HCT116 (cell line): ENCODE data around the gene GNG13. TPM values are rescaled to one million over a fixed set of nuclear protein-coding genes. Genes with fewer than 3 reads are reported as not detected.
A peak's percentile ranks its signal among the peaks of the same experiment; 100 is the strongest.

Experiments
- ATAC-seq: fragments of 200-7000 bp; cut with Tn5 transposase; 2 replicates; pipeline ENCODE4 v1.9.1; 2020; ENCODE audit warnings: mild to moderate bottlenecking, moderate library complexity
- BruUV-seq: library from RNA; stranded (reverse); fragments of 400-500 nt; replicated peaks from 2 replicates; lab custom pipeline; 2021; lab: Mats Ljungman, UMichigan
- CTCF ChIA-PET: fragments of 300-600 bp; sonication (Branson Sonifier 250); formaldehyde crosslinking; loops from one replicate; lab custom pipeline; 2021; ENCODE audit warnings: antibody characterized with exemption; lab: Charles Lee
- POLR2A ChIA-PET: fragments of 300-600, 350-600 bp; sonication (Branson Sonifier 250); formaldehyde crosslinking; loops from one replicate; lab custom pipeline; 2021; ENCODE audit warnings: antibody characterized with exemption; lab: Charles Lee
- RAD21 ChIA-PET, 2 experiments: fragments of 300-600 bp; sonication (Branson Sonifier 250); formaldehyde crosslinking; loops; one replicate each; lab custom pipeline; 2023; ENCODE audit warnings: low total read pairs in 2 of 2; ENCODE audit not compliant: uncharacterized antibody in 2 of 2, unreplicated experiment in 2 of 2, low non-redundant PET in 1 of 2; lab: Charles Lee
- DNase-seq: peaks from one replicate; pipeline ENCODE4 v3.0.0-alpha.2; 2010; ENCODE audit warnings: low read depth, low spot score
- H2AFZ ChIP-seq: fragments of 200-600 bp; shearing (Covaris generic), sonication (generic); 2 replicates; pipeline ENCODE4 v1.6.1; 2017; ENCODE audit warnings: low read depth, mixed run types, mixed read lengths, antibody characterized with exemption, low read length; ENCODE audit not compliant: poor library complexity, severe bottlenecking
- H3K27ac ChIP-seq: 2 replicates; pipeline ENCODE4 v1.5.1; 2012; ENCODE audit warnings: low read depth, low read length
- H3K27me3 ChIP-seq: fragments of 200-600 bp; sonication (generic); 2 replicates; pipeline ENCODE4 v1.6.1; 2016; ENCODE audit warnings: mixed run types, low read length, mixed read lengths; ENCODE audit not compliant: insufficient read depth
- H3K36me3 ChIP-seq, 2 experiments: fragments of 200-500 bp in 1 of 2; fragments of 200-600 bp in 1 of 2; sonication (Bioruptor generic) in 1 of 2; sonication (generic) in 1 of 2; 2 replicates each; pipeline versions ENCODE4 v1.5.1 to v1.6.1; 2014 to 2016; ENCODE audit warnings: low read length in 2 of 2, inconsistent platforms in 1 of 2, mixed read lengths in 1 of 2, mixed run types in 1 of 2; ENCODE audit not compliant: insufficient read depth in 2 of 2, control insufficient read depth in 1 of 2
- H3K4me1 ChIP-seq, 2 experiments: fragments of 200-600 bp in 1 of 2; sonication (generic) in 1 of 2; 2 replicates each; pipeline versions ENCODE4 v1.5.1 to v1.6.1; 2012 to 2017; ENCODE audit warnings: low read length in 2 of 2, inconsistent platforms in 1 of 2, mild to moderate bottlenecking in 1 of 2, mixed read lengths in 1 of 2, mixed run types in 1 of 2, moderate library complexity in 1 of 2; ENCODE audit not compliant: insufficient read depth in 2 of 2, control insufficient read depth in 1 of 2
- H3K4me2 ChIP-seq: fragments of 200-600 bp; sonication (generic); 2 replicates; pipeline ENCODE4 v1.6.1; 2017; ENCODE audit warnings: mixed run types, low read length, mixed read lengths
- H3K4me3 ChIP-seq, 2 experiments: fragments of 200-600 bp in 1 of 2; sonication (generic) in 1 of 2; replicated peaks in 1 of 2; 2 replicates each; pipeline ENCODE4 v1.5.1; 2011 to 2016; ENCODE audit warnings: low read length in 2 of 2, control low read depth in 1 of 2, low read depth in 1 of 2, mild to moderate bottlenecking in 1 of 2, mixed read lengths in 1 of 2, mixed run types in 1 of 2
- H3K79me2 ChIP-seq: fragments of 200-600 bp; sonication (generic); 2 replicates; pipeline ENCODE4 v1.6.1; 2017; ENCODE audit warnings: mild to moderate bottlenecking, mixed run types, low read length, moderate library complexity, mixed read lengths; ENCODE audit not compliant: insufficient read depth
- H3K9ac ChIP-seq: fragments of 200-600 bp; sonication (generic); 2 replicates; pipeline ENCODE4 v1.6.1; 2016; ENCODE audit warnings: low read length, mixed read lengths
- H3K9me2 ChIP-seq: fragments of 200-600 bp; sonication (generic), shearing (Covaris generic); 2 replicates; pipeline ENCODE4 v1.6.1; 2017; ENCODE audit warnings: mixed run types, mild to moderate bottlenecking, moderate library complexity; ENCODE audit not compliant: insufficient read depth
- H3K9me3 ChIP-seq, 2 experiments: fragments of 200-500 bp in 1 of 2; fragments of 200-600 bp in 1 of 2; sonication (Bioruptor generic) in 1 of 2; sonication (generic) in 1 of 2; 2 replicates each; pipeline ENCODE4 v1.6.1; 2014 to 2017; ENCODE audit warnings: low read length in 2 of 2, mixed read lengths in 2 of 2, inconsistent platforms in 1 of 2, low read depth in 1 of 2, mild to moderate bottlenecking in 1 of 2, mixed run types in 1 of 2, moderate library complexity in 1 of 2; ENCODE audit not compliant: control insufficient read depth in 1 of 2, insufficient read depth in 1 of 2
- H4K20me1 ChIP-seq: fragments of 200-600 bp; sonication (generic), shearing (Covaris generic); 2 replicates; pipeline ENCODE4 v1.6.1; 2017; ENCODE audit warnings: mixed run types, mild to moderate bottlenecking, moderate library complexity; ENCODE audit not compliant: insufficient read depth
- EGR1 ChIP-seq: IDR thresholded peaks from 2 replicates; pipeline ENCODE4 v1.6.1; 2012; ENCODE audit warnings: low read depth
- SIN3A ChIP-seq: IDR thresholded peaks from 2 replicates; pipeline ENCODE4 v1.6.1; 2012; ENCODE audit warnings: low read depth
- SP1 ChIP-seq: IDR thresholded peaks from 2 replicates; pipeline ENCODE4 v1.6.1; 2012; ENCODE audit warnings: low read depth
- SRF ChIP-seq: IDR thresholded peaks from 2 replicates; pipeline ENCODE4 v1.6.1; 2012; ENCODE audit warnings: low read depth
- ZFX ChIP-seq: fragments of 450-650 bp; IDR thresholded peaks from 2 replicates; pipeline ENCODE4 v1.6.1; 2017
- intact Hi-C: fragments of 100-400 bp; cut with micrococcal nuclease; formaldehyde crosslinking; loops from 2 replicates; pipeline ENCODE4 v1.10.0; 2022
- total RNA-seq: library from RNA; stranded (reverse); gene quantifications from one replicate; pipeline ENCODE4 v1.2.1, GENCODE V29; 2021; ENCODE audit not compliant: unreplicated experiment
- TF ChIP-seq, protein P1 (sequence below): IDR thresholded peaks from 2 replicates; pipeline ENCODE4 v1.6.1; 2012
- TF ChIP-seq, protein P2 (sequence below), 3 experiments: fragments of 200-600 bp in 1 of 3; sonication (generic) in 1 of 3; IDR thresholded peaks in 2 of 3; conservative IDR thresholded peaks in 1 of 3; 2 replicates each; pipeline ENCODE4 v1.5.1; 2012 to 2017; ENCODE audit warnings: low read depth in 2 of 3, low read length in 2 of 3, antibody characterized with exemption in 1 of 3, borderline replicate concordance in 1 of 3, control low read depth in 1 of 3, mild to moderate bottlenecking in 1 of 3, mixed read lengths in 1 of 3, mixed run types in 1 of 3, moderate library complexity in 1 of 3; ENCODE audit not compliant: insufficient read depth in 1 of 3

GNG13 gene
- total RNA-seq, 1 experiment from 2014 or later = not detected

DNA sequence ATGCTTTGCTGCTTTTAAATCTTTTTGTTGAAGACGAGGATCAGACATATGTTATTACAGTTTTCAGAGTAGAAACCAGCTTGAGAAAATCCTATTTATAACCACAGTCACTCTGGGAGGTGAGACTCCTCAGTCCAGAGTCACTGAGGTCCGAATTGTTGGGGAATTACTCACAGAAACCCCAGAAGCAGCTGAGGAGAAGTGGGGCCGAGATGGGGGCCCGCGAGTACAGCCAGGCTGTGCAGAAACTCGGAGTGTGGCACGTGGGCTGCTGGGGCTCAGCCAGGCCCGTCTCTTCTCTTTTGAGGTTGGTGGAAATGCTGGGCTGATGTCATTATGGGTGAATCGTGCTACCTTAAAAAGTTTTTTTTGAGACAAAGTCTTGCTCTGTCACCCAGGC, 14.4 kb upstream of the GNG13 start:
- Histone ChIP-seq H4K20me1 (no peaks in the 10 kb centered on the region), H3K4me3 (no peak overlapping the region), H3K36me3 (no peaks in the 10 kb centered on the region), H3K79me2 (no peaks in the 10 kb centered on the region), H3K9me3 (no peaks in the 10 kb centered on the region), H3K27ac (peak overlapping the region; percentile 48), H3K9me2 (no peaks in the 10 kb centered on the region), H3K27me3 (no peaks in the 10 kb centered on the region), H2AFZ (no peak overlapping the region), H3K9ac (peak overlapping the region; percentile 5), H3K4me1 (peaks cover 24 to 31% of the 10 kb centered on the region in 2 experiments), H3K4me2 (peak overlapping the region; percentile 58)
- ATAC-seq = peak; percentile 18; the same call in 1 of the 2 replicates
- RAD21 ChIA-PET = no interaction called here
- CTCF ChIA-PET = no interaction called here
- DNase-seq = no peak
- intact Hi-C loops = loop anchor here (1.0 kb wide), 1 partner anchor 63 kb away; no protein-coding TSS in a partner anchor
- no TSS peak for BruUV-seq
- TF ChIP-seq EGR1 (no peak), SRF (no peak), SP1 (no peak), ZFX (no peak)
- TF ChIP-seq, protein P1, sequence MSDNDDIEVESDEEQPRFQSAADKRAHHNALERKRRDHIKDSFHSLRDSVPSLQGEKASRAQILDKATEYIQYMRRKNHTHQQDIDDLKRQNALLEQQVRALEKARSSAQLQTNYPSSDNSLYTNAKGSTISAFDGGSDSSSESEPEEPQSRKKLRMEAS = 0 out of 2 replicates have a peak, but pooled peaks have one; percentile 13
- POLR2A ChIA-PET = no interaction called here

DNA sequence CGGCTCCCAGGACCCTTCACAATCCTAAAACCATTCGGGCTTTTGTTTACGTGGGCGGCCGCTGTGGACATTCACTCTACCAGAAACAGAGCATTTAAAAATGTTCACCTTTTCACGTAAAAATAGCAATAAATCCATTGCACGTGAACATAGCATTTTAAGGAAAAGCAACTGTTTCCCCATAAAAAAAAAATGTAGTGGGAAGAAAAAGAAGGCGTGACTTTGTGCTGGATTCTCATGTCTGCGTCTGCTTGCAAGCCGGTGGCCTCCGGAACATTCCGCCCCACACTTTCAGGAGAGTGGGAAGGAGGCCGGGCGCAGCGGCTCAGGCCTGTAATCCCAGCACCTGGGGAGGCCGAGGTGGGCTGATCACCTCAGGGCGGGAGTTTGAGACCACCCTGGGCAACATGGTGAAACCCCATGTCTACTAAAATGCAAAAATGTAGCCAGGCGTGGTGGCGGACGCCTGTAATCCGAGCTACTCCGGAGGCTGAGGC, 13.4 kb upstream of the GNG13 start:
- H3K4me3 ChIP-seq = no peak overlapping the region
- H3K79me2 ChIP-seq = no peaks in the 10 kb centered on the region
- CTCF ChIA-PET = no interaction called here
- RAD21 ChIA-PET = no interaction called here
- H2AFZ ChIP-seq = no peak overlapping the region
- POLR2A ChIA-PET = no interaction called here
- H4K20me1 ChIP-seq = no peaks in the 10 kb centered on the region
- no peaks in the 10 kb centered on the region; a peak in 1 of 4 replicates for H3K9me3 ChIP-seq
- TF ChIP-seq ZFX (no peak), SIN3A (no peak), EGR1 (no peak)
- TF ChIP-seq, protein P2, sequence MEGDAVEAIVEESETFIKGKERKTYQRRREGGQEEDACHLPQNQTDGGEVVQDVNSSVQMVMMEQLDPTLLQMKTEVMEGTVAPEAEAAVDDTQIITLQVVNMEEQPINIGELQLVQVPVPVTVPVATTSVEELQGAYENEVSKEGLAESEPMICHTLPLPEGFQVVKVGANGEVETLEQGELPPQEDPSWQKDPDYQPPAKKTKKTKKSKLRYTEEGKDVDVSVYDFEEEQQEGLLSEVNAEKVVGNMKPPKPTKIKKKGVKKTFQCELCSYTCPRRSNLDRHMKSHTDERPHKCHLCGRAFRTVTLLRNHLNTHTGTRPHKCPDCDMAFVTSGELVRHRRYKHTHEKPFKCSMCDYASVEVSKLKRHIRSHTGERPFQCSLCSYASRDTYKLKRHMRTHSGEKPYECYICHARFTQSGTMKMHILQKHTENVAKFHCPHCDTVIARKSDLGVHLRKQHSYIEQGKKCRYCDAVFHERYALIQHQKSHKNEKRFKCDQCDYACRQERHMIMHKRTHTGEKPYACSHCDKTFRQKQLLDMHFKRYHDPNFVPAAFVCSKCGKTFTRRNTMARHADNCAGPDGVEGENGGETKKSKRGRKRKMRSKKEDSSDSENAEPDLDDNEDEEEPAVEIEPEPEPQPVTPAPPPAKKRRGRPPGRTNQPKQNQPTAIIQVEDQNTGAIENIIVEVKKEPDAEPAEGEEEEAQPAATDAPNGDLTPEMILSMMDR (IDR thresholded peaks at IDR 0.05 in 2 of 3, conservative IDR thresholded peaks at IDR 0.05 in 1 of 3; ENCODE audit: borderline replicate concordance in 1 of 3, insufficient read depth in 1 of 3, low read depth in 2 of 3, low read length in 2 of 3) = peak in 1 of 3 experiments; percentile 2; a peak in 2 of 6 replicates
- no peaks in the 10 kb centered on the region for H3K36me3 ChIP-seq
- peak overlapping the region; percentile 32 for H3K4me2 ChIP-seq
- DNase-seq (no peak), ATAC-seq (no peak)
- H3K4me1 ChIP-seq = peaks cover 24 to 31% of the 10 kb centered on the region in 2 experiments
- 0 out of 2 replicates have a peak overlapping the region, but pooled peaks have one; percentile 17 for H3K27ac ChIP-seq
- no TSS peak for BruUV-seq
- H3K27me3 ChIP-seq = no peaks in the 10 kb centered on the region
- H3K9me2 ChIP-seq = no peaks in the 10 kb centered on the region
- intact Hi-C loops = loop anchor here (1.0 kb wide), 2 partner anchors 64 to 241 kb away; no protein-coding TSS in a partner anchor
- no peak overlapping the region for H3K9ac ChIP-seq
